HCT116 (cell line): Measurements from ENCODE around the gene CHST15.

Experiments used
- CTCF ChIP-seq, 3 experiments: fragments of 200-600 bp in 1 of 3; sonication (generic) in 1 of 3; IDR thresholded peaks in 2 of 3; conservative IDR thresholded peaks in 1 of 3; 2 replicates each; pipeline ENCODE4 v1.5.1; 2012 to 2017; ENCODE audit warnings: low read depth in 2 of 3, low read length in 2 of 3, antibody characterized with exemption in 1 of 3, borderline replicate concordance in 1 of 3, control low read depth in 1 of 3, mild to moderate bottlenecking in 1 of 3, mixed read lengths in 1 of 3, mixed run types in 1 of 3, moderate library complexity in 1 of 3; ENCODE audit not compliant: insufficient read depth in 1 of 3
- ELF1 ChIP-seq: IDR thresholded peaks from 2 replicates; pipeline ENCODE4 v1.6.1; 2012; ENCODE audit warnings: low read depth, borderline replicate concordance
- JUND ChIP-seq: IDR thresholded peaks from 2 replicates; pipeline ENCODE4 v1.6.1; 2012
- MAX ChIP-seq: IDR thresholded peaks from 2 replicates; pipeline ENCODE4 v1.6.1; 2012
- REST ChIP-seq: IDR thresholded peaks from 2 replicates; pipeline ENCODE4 v1.6.1; 2012; ENCODE audit warnings: low read depth

- TF ChIP-seq REST (no peak), MAX (no peak), JUND (no peak), CTCF (IDR thresholded peaks at IDR 0.05 in 2 of 3, conservative IDR thresholded peaks at IDR 0.05 in 1 of 3; ENCODE audit: borderline replicate concordance in 1 of 3, insufficient read depth in 1 of 3, low read depth in 2 of 3, low read length in 2 of 3) (no peak), ELF1 (no peak)
Observed at GRCh38 chr10:124010563-124011131, 82.8 kb downstream of the CHST15 start.
